SH-SY5Y (cell line): Measurements from ENCODE around the gene XYLT1.

Experiments used
- GATA2 ChIP-seq: IDR thresholded peaks from 2 replicates; pipeline ENCODE4 v1.6.1; 2011; ENCODE audit warnings: mild to moderate bottlenecking, low read depth, low read length
- GATA3 ChIP-seq: IDR thresholded peaks from 2 replicates; pipeline ENCODE4 v1.6.1; 2011; ENCODE audit warnings: low read depth, mild to moderate bottlenecking, low read length, moderate library complexity

XYLT1 gene

GRCh38 chr16:17224350-17224749 lies 246.4 kb downstream of the XYLT1 start:
- TF ChIP-seq GATA3 (no peak), GATA2 (no peak)

- TF ChIP-seq GATA2 (no peak), GATA3 (no peak)
Observed at GRCh38 chr16:17223576-17223975, 247.2 kb downstream of the XYLT1 start.

GRCh38 chr16:17222871-17223401 lies 247.8 kb downstream of the XYLT1 start:
- no peak for TF ChIP-seq GATA3

GRCh38 chr16:17219991-17220390 lies 250.8 kb downstream of the XYLT1 start:
- TF ChIP-seq GATA2 (no peak), GATA3 (no peak)

GRCh38 chr16:17215936-17216335 lies 254.8 kb downstream of the XYLT1 start:
- TF ChIP-seq GATA3: no peak
- TF ChIP-seq GATA2: no peak

- TF ChIP-seq GATA3 (no peak), GATA2 (no peak)
Observed at GRCh38 chr16:17215306-17215705, 255.5 kb downstream of the XYLT1 start.

GRCh38 chr16:17213974-17214373 lies 256.8 kb downstream of the XYLT1 start:
- TF ChIP-seq GATA2: no peak
- TF ChIP-seq GATA3: no peak

GRCh38 chr16:17213025-17213424 lies 257.7 kb downstream of the XYLT1 start:
- TF ChIP-seq GATA3 (no peak), GATA2 (no peak)

GRCh38 chr16:17212606-17213005 lies 258.2 kb downstream of the XYLT1 start:
- no peak for TF ChIP-seq GATA2
- no peak for TF ChIP-seq GATA3

GRCh38 chr16:17211797-17212196 lies 259.0 kb downstream of the XYLT1 start:
- TF ChIP-seq GATA3: no peak
- TF ChIP-seq GATA2: no peak

GRCh38 chr16:17206712-17207111 lies 264.0 kb downstream of the XYLT1 start:
- TF ChIP-seq GATA2 (no peak), GATA3 (no peak)

GRCh38 chr16:17205279-17206211 lies 265.2 kb downstream of the XYLT1 start:
- TF ChIP-seq GATA3 (no peak), GATA2 (no peak)

GRCh38 chr16:17204644-17205043 lies 266.1 kb downstream of the XYLT1 start:
- no peak for TF ChIP-seq GATA3
- TF ChIP-seq GATA2: no peak

- TF ChIP-seq GATA3: no peak
- TF ChIP-seq GATA2: no peak
Observed at GRCh38 chr16:17204206-17204605, 266.6 kb downstream of the XYLT1 start.

- TF ChIP-seq GATA2: no peak
- TF ChIP-seq GATA3: no peak
Observed at GRCh38 chr16:17203424-17203823, 267.3 kb downstream of the XYLT1 start.
